Stimulated activated CD8-positive, alpha-beta memory T cell treated with anti-CD3 and anti-CD28 coated beads, Interleukin-4, amount 100 ng/mL, for 48 hours (primary cell): ENCODE data around the gene MAL.
"Not testable (repeated sequence)": the region's sequence is repeated elsewhere in the genome, so short reads cannot be mapped to it uniquely, and the experiment has no call there.

Experiments
- DNase-seq: peaks from one replicate; pipeline ENCODE4 v3.0.0-alpha.2; 2020

Gene MAL

DNA sequence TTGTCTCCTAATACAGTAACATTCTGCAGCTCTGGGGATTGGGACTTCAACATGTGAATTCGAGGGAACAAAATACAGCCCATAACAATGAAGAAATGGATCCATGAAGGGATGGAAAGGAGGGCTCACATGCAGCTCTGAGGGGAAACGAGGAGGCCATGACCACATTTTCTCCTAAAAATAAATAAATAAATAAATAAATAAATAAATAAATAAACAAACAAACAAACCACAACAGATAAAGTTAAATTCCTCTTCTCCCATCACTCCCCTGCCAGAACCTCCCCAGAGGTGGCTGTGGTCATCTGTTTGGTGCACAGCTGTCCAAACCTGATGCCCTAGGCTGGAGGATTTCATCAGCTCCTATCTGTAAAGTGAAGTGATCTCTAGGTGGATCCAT, 42.7 kb downstream of the MAL start:
- peak; percentile 9 for DNase-seq

- no peak for DNase-seq
Observed at GRCh38 chr2:95069465-95069864, 44.0 kb downstream of the MAL start.

DNA sequence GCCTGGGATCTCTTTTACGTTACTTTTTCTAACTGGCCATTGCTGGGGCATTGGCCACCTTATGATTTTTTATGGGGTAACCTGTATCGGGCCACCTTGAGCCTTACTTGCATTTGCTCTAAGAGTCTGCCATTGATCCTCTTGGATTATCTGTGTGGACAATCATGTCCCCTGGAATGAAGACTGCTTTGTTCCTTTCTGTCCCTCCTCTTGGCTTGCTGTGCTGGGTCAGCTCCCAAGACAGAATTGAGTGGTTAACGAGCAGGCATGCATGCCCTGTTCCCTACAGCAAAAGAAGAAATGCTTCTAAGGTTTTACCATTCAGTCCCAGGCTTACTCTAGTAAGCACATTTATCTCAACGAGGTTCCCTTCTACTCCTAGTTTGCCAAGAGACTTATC, 46.3 kb downstream of the MAL start:
- DNase-seq: no peak

- no peak for DNase-seq
Observed at GRCh38 chr2:95072424-95072823, 46.9 kb downstream of the MAL start.

DNA sequence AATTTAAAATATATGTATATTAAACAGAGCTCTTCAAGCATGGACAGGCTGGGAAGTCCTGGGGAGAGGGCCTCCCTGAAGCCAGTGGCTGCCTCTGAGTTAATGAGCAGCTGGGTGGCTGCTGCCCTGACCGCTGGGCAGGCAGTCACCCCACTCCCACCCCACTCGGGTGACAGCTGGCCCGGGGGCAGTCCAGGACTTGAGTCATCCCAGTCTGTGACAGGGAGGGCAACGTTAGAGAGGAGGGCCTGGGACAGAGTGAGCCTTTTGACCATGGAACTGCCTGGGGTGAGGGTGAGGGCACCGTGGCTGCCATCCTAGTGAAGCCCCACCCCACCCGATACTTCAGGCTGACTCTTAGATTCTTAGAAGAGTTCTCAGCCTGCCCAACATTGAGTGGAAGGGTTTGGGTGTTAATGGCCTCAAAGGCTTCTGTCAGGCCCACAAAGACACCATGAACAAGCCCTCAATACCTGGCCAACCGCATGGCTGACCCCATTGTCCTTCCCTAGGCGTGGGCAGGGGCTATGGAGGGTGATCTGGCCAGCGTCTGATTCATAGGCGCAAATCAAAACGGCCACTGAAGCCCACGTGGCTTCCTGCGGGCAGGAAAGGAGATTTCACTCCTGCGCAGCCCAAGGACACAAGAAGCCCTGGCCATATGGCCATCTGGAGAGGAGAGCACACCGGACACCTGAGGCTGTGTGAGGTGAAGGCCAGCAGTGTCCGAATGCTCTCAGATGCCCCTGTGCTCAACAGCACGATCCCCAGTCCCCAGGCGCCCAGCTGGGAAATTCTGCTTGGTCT, 48.6 kb downstream of the MAL start:
- peak; percentile 50 for DNase-seq

- peak; percentile 69 for DNase-seq
Observed at GRCh38 chr2:95074663-95075439, 49.3 kb downstream of the MAL start.

DNA sequence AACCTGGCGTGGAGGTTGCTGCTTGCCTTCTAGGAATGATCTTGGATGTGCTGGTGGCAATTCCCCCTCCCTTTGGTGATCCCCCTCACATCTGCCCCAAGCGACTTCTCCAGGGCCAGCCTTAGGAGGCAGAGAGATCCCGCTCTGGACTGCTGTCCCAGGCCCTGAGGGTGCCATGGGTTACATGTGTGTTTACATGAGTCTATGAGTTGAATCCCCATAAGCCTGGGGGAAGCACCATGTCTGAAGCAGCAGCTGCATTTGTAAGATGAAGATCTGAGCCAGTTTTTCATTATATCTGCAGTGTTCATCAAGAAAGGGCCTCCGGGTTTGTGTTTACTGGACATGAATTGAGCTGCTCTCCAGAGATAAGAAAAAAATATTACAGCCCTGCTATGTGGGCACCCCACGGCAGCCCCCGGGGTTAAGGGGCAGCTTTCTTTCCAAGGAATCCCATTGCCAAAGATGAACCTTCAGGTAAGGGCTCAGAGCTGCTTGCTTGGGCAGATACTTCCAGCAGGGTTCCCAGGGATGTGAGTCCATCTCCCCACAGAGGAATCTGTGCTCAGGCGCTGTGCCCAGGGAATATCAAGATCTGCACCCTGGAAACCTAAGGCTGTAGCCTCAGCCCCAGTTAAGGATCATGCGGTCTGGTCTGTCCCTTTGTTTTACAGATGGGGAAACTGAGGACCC, 50.1 kb downstream of the MAL start:
- DNase-seq: no peak

DNA sequence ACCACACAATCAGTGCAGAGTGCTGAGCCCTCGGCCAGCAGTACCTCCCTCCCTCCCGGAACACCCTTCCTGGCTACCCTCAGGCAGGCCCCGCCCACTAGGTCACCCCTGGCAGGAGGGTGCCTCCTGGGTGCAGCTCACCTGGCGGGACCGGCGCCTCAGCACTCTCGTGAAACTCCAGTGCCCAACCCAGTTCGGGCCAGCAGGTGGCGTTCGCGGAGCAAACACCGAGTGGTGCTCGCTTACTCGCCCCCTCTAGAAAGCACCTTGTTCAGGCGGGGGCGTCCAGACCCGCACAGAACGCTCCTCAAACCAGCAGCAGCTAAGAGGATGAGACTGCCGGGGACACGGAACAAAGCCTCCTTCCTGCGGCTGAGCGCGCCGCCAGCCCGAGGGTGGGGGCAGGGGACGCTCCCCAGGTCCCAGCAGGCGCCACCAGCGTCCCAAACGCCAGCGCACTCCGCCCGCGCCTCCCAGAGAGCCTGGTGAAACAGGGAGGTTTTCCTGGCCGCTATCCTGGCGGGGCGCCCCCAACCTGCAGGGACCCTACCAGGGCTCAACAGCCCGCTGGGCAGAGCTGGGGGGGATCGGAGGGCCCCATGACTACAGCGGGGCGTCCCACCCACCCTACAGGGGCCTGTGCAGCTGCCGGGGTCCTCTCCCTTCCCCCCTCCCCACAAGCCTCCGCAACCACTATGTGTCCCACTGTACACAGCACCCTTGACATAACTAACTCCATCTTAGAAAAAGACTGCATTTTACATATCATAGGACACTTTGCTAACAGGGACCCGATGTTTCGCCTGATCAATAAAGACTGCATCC, 51.4 kb downstream of the MAL start:
- DNase-seq: peak; percentile 95

- no peak for DNase-seq
Observed at GRCh38 chr2:95077530-95077825, 52.0 kb downstream of the MAL start.

GRCh38 chr2:95077861-95078603, 52.5 kb downstream of the MAL start:
- no peak for DNase-seq

- peak; percentile 38 for DNase-seq
Observed at GRCh38 chr2:95079199-95079683, 53.7 kb downstream of the MAL start.

- DNase-seq: no peak
Observed at GRCh38 chr2:95082477-95082876, 57.0 kb downstream of the MAL start.

GRCh38 chr2:95086017-95086416, 60.5 kb downstream of the MAL start:
- no peak for DNase-seq

DNA sequence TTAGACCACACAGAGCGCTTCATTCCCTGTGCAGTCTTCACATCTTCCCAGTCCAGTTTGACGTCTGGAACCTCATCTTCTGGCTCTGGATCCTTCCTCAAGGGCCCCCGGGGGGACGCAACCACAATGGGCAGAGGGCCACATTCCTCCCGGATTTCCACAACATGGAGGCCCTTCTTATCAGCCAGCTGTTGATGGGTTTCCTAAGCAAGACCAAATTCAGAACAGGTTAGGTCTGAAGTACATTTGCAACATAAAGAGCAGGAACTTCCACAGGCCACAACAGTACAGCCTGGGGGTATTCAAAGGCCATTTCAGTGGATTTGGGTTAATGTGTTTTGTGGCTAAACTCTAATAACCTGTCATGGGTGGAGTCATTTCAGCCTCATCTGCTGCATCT, 61.9 kb downstream of the MAL start:
- no peak for DNase-seq

DNA sequence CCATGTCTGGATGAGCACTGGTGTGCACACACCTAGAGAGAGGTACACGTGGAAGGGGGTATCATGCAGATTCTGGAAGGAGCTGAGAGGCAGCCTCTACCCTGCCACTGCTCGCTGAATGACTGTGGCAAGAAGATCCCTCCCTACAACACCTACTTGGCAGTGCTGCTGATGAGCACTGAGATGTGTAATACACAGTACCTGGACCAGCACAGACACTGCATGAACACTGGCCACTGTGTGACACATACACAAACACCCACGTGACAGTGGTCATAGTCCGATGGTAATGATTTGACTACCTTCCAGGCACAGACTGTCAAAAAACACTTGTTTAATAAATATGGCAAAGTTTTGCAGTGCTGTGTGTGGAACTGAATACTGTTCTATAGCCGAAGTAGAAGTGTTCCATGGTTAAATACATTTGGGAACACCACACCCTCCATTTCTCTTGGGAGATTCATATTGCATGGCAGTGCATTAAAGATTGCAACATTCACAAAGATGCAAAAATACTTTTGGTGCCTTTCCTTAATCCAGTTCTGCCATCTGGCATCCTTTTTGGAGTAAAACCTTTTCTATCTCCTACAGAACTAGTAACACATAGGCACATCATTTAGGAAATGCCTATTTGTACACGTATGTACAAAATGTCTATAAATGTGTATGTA, 66.5 kb downstream of the MAL start:
- no peak for DNase-seq

DNA sequence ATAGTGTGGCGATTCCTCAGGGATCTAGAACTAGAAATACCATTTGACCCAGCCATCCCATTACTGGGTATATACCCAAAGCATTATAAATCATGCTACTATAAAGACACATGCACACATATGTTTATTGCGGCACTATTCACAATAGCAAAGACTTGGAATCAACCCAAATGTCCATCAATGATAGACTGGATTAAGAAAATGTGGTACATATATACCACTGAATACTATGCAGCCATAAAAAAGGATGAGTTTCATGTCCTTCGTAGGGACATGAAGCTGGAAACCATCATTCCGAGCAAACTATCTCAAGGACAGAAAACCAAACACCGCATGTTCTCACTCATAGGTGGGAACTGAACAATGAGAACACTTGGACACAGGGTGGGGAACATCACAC, 72.8 kb downstream of the MAL start:
- DNase-seq: not testable (repeated sequence)

GRCh38 chr2:95099910-95100309, 74.4 kb downstream of the MAL start:
- no peak for DNase-seq
